OCI-LY3 (cell line): ENCODE measurements around the gene PLD4.
"Not testable (repeated sequence)": the region's sequence is repeated elsewhere in the genome, so short reads cannot be mapped to it uniquely, and the experiment has no call there.

ENCODE experiments used
- H2AFZ ChIP-seq: fragments of 200-600, 300-600 bp; shearing (Covaris generic); 2 replicates; pipeline ENCODE4 v1.6.0; 2014; ENCODE audit warnings: antibody characterized with exemption, low read depth, low read length
- H3K27ac ChIP-seq: fragments of 200-600, 300-600 bp; sonication (generic); 2 replicates; pipeline ENCODE4 v1.5.1; 2014; ENCODE audit warnings: mild to moderate bottlenecking, low read length, moderate library complexity, mixed read lengths
- H3K27me3 ChIP-seq: fragments of 200-600, 300-600 bp; sonication (generic); 2 replicates; pipeline ENCODE4 v1.6.1; 2014; ENCODE audit warnings: low read depth, low read length, mixed read lengths
- H3K36me3 ChIP-seq: fragments of 200-600, 300-600 bp; sonication (generic); replicated peaks from 2 replicates; pipeline ENCODE3; 2014; ENCODE audit warnings: low read depth, low read length, mixed read lengths
- H3K4me1 ChIP-seq: fragments of 300-600, 200-600 bp; sonication (generic); 2 replicates; pipeline ENCODE4 v1.6.1; 2014; ENCODE audit warnings: low read length, mixed read lengths
- H3K4me2 ChIP-seq: fragments of 200-600, 300-600 bp; sonication (generic); 2 replicates; pipeline ENCODE4 v1.6.1; 2014; ENCODE audit warnings: low read length, mixed read lengths
- H3K4me3 ChIP-seq: fragments of 300-600, 200-600 bp; sonication (generic); 2 replicates; pipeline ENCODE4 v1.5.1; 2014; ENCODE audit warnings: antibody characterized with exemption, mild to moderate bottlenecking, low read length, moderate library complexity
- H3K79me2 ChIP-seq: fragments of 300-600, 200-600 bp; shearing (Covaris generic); 2 replicates; pipeline ENCODE4 v1.6.1; 2014; ENCODE audit warnings: mild to moderate bottlenecking, low read length, mixed read lengths
- H3K9ac ChIP-seq: fragments of 300-600, 200-600 bp; shearing (Covaris generic); 2 replicates; pipeline ENCODE4 v1.6.0; 2014; ENCODE audit warnings: mild to moderate bottlenecking, low read length, moderate library complexity
- H3K9me3 ChIP-seq: fragments of 200-600, 300-600 bp; shearing (Covaris generic); 2 replicates; pipeline ENCODE4 v1.6.1; 2014; ENCODE audit warnings: low read length, mixed read lengths; ENCODE audit not compliant: insufficient read depth
- H4K20me1 ChIP-seq: fragments of 200-600, 300-600 bp; sonication (generic); 2 replicates; pipeline ENCODE4 v1.6.1; 2016; ENCODE audit warnings: low read length, mixed read lengths; ENCODE audit not compliant: insufficient read depth
- CTCF ChIP-seq: fragments of 200-600, 300-600 bp; sonication (generic); IDR thresholded peaks from 2 replicates; pipeline ENCODE4 v1.5.1; 2014; ENCODE audit warnings: antibody characterized with exemption, low read length, low read depth
- EZH2phosphoT487 ChIP-seq: fragments of 200-600 bp; shearing (Covaris generic); IDR thresholded peaks from 2 replicates; pipeline ENCODE4 v1.6.1; 2018; ENCODE audit warnings: antibody characterized with exemption, mixed run types, low read depth

PLD4 gene

GRCh38 chr14:104947201-104947600 lies 22.5 kb downstream of the PLD4 start:
- not testable (repeated sequence) for H3K27me3 ChIP-seq, H3K36me3 ChIP-seq

GRCh38 chr14:104947881-104948735 lies 23.4 kb downstream of the PLD4 start:
- not testable (repeated sequence) for H2AFZ ChIP-seq, H4K20me1 ChIP-seq, H3K27ac ChIP-seq, H3K36me3 ChIP-seq, H3K9me3 ChIP-seq, H3K4me3 ChIP-seq, H3K79me2 ChIP-seq, H3K27me3 ChIP-seq, H3K9ac ChIP-seq, H3K4me2 ChIP-seq, H3K4me1 ChIP-seq

More at GRCh38 chr14:104947201-104947600, 22.5 kb downstream of the PLD4 start:
- H3K4me1 ChIP-seq, H3K27ac ChIP-seq, H3K9me3 ChIP-seq, H2AFZ ChIP-seq, H3K9ac ChIP-seq, H3K4me2 ChIP-seq, H3K79me2 ChIP-seq, H4K20me1 ChIP-seq, H3K4me3 ChIP-seq: not testable (repeated sequence)

- no peak overlapping the region for H3K27ac ChIP-seq
- H3K4me3 ChIP-seq: no peak overlapping the region
- no peak overlapping the region for H3K4me2 ChIP-seq
- no peaks in the 10 kb centered on the region for H3K79me2 ChIP-seq
- no peak overlapping the region for H3K9ac ChIP-seq
- no peaks in the 10 kb centered on the region for H3K4me1 ChIP-seq
- no peaks in the 10 kb centered on the region for H3K27me3 ChIP-seq
- H2AFZ ChIP-seq: no peak overlapping the region
- no peaks in the 10 kb centered on the region for H3K36me3 ChIP-seq
- no peaks in the 10 kb centered on the region for H4K20me1 ChIP-seq
- no peaks in the 10 kb centered on the region for H3K9me3 ChIP-seq
- TF ChIP-seq EZH2phosphoT487: no peak
- no peak for TF ChIP-seq CTCF
Measured at GRCh38 chr14:104948736-104949031, 24.0 kb downstream of the PLD4 start.

GRCh38 chr14:104949406-104949955 lies 24.8 kb downstream of the PLD4 start:
- not testable (repeated sequence) for H3K4me3 ChIP-seq, H3K9me3 ChIP-seq, H3K27ac ChIP-seq, H3K9ac ChIP-seq, H3K36me3 ChIP-seq, H2AFZ ChIP-seq, H3K27me3 ChIP-seq, H3K4me1 ChIP-seq, H4K20me1 ChIP-seq, H3K79me2 ChIP-seq, H3K4me2 ChIP-seq

- H3K79me2 ChIP-seq: no peaks in the 10 kb centered on the region
- H3K9me3 ChIP-seq: no peaks in the 10 kb centered on the region
- no peaks in the 10 kb centered on the region for H3K36me3 ChIP-seq
- no peak overlapping the region for H3K27ac ChIP-seq
- no peaks in the 10 kb centered on the region for H3K27me3 ChIP-seq
- TF ChIP-seq EZH2phosphoT487 (no peak), CTCF (no peak)
- H3K4me1 ChIP-seq: no peaks in the 10 kb centered on the region
- H3K9ac ChIP-seq: no peak overlapping the region
- no peaks in the 10 kb centered on the region for H4K20me1 ChIP-seq
- H3K4me2 ChIP-seq: no peak overlapping the region
- no peak overlapping the region for H2AFZ ChIP-seq
- H3K4me3 ChIP-seq: no peak overlapping the region
Measured at GRCh38 chr14:104950021-104950420, 25.3 kb downstream of the PLD4 start.

- not testable (repeated sequence) for H3K79me2 ChIP-seq, H3K9me3 ChIP-seq, H3K4me1 ChIP-seq, H4K20me1 ChIP-seq, H3K27me3 ChIP-seq, H3K4me3 ChIP-seq, H3K36me3 ChIP-seq, H3K9ac ChIP-seq, H2AFZ ChIP-seq, H3K4me2 ChIP-seq, H3K27ac ChIP-seq
Measured at GRCh38 chr14:104950701-104951100, 26.0 kb downstream of the PLD4 start.

GRCh38 chr14:104951863-104952657 lies 27.4 kb downstream of the PLD4 start:
- H3K27me3 ChIP-seq: peaks cover 17% of the 10 kb centered on the region
- H3K9ac ChIP-seq, H3K4me3 ChIP-seq, H3K79me2 ChIP-seq, H3K36me3 ChIP-seq, H3K27ac ChIP-seq, H3K9me3 ChIP-seq, H4K20me1 ChIP-seq, H3K4me2 ChIP-seq, H2AFZ ChIP-seq, H3K4me1 ChIP-seq: not testable (repeated sequence)
